Kidney glomerular epithelial cell (primary cell): ENCODE measurements around the gene PAPPA.
A peak's percentile ranks its signal among the peaks of the same experiment; 100 is the strongest.

Experiments
- DNase-seq: peaks from one replicate; lab custom pipeline; 2025; lab: John Stamatoyannopoulos, UW

PAPPA gene, protein sequence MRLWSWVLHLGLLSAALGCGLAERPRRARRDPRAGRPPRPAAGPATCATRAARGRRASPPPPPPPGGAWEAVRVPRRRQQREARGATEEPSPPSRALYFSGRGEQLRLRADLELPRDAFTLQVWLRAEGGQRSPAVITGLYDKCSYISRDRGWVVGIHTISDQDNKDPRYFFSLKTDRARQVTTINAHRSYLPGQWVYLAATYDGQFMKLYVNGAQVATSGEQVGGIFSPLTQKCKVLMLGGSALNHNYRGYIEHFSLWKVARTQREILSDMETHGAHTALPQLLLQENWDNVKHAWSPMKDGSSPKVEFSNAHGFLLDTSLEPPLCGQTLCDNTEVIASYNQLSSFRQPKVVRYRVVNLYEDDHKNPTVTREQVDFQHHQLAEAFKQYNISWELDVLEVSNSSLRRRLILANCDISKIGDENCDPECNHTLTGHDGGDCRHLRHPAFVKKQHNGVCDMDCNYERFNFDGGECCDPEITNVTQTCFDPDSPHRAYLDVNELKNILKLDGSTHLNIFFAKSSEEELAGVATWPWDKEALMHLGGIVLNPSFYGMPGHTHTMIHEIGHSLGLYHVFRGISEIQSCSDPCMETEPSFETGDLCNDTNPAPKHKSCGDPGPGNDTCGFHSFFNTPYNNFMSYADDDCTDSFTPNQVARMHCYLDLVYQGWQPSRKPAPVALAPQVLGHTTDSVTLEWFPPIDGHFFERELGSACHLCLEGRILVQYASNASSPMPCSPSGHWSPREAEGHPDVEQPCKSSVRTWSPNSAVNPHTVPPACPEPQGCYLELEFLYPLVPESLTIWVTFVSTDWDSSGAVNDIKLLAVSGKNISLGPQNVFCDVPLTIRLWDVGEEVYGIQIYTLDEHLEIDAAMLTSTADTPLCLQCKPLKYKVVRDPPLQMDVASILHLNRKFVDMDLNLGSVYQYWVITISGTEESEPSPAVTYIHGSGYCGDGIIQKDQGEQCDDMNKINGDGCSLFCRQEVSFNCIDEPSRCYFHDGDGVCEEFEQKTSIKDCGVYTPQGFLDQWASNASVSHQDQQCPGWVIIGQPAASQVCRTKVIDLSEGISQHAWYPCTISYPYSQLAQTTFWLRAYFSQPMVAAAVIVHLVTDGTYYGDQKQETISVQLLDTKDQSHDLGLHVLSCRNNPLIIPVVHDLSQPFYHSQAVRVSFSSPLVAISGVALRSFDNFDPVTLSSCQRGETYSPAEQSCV (N-terminal part only)

DNA sequence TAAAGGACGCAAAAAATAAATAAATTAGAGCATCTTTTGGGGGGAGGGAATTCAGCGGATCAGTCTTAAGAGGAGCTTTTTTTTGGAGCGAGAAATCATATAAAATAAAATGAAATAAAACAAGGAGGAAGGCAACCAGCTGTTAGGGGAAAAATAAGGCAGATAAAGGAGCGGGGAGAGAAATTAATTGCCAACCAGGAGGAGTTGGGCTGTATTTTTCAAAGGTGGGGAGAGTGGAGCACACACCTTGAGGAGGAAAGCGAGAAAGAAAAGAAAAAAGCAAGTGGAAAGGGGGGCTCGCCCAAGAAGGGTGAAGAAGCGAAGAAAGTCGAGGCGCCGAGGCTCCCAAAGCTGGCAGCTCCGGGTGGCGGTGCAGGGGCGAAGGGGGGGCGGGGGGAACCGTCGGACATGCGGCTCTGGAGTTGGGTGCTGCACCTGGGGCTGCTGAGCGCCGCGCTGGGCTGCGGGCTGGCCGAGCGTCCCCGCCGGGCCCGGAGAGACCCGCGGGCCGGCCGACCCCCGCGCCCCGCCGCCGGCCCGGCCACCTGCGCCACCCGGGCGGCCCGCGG, at the start of gene PAPPA:
Gene PAPPA, plus strand, starts transcription at position 27 of the 569 bp plus-strand sequence. Its CDS starts 382 bp downstream, at position 409.
- no peak for DNase-seq

DNA sequence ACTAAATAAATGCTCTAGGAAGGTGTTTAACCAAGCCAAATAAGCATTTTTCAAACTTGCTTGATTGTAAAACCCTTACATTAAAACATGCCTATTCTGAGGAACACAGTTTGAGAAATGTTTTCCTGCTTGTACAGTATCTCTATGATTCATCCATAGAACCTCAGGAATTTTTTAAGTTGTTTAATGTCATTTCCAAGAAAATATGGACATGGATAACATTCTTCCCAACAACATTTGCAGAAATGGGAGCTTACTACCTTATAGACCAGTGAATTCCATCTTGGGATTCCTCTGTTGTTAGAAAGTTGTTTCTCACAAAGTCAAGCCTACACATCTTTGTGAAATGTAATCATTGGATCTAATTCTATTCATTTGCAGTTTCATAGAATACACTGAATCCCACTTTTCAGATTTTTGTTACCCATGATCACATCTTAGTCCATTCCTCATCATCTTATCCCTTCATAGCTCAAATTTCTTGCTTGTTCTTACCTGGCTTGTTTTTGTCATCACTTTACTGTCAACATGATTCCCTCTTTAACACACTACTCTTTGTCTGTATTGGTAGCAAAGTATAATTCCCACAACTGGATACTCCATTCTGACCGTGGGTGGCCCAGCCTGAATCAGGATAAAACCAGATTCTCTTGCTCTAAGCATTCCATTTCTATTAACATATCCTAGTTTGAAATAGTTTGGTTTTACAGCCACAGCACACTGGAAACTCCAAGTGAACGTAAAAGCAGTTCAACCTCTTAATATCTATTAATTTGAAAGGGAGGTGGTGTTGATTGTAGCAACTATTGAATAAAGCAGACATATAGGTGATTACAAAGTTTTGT, 49.4 kb upstream of the PAPPA start:
- no peak for DNase-seq

DNA sequence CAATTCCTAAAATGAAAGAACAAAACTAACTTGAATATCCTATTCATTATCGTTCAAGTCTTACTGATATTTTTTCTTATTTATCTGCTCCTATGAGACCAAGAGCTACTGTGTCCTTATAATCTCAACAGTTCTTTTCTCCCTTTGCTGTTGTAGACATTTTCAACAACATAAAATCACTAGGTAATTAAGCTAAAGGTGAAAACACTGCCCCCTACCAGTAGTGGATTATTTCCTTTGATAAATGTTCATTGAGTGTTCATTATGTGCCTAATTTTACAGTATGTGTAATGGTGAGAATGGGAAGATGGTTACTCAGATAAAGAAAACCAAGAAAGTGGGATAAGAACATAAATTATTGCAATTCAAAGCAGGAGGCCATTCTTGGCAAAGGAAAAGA, 41.4 kb upstream of the PAPPA start:
- no peak for DNase-seq

DNA sequence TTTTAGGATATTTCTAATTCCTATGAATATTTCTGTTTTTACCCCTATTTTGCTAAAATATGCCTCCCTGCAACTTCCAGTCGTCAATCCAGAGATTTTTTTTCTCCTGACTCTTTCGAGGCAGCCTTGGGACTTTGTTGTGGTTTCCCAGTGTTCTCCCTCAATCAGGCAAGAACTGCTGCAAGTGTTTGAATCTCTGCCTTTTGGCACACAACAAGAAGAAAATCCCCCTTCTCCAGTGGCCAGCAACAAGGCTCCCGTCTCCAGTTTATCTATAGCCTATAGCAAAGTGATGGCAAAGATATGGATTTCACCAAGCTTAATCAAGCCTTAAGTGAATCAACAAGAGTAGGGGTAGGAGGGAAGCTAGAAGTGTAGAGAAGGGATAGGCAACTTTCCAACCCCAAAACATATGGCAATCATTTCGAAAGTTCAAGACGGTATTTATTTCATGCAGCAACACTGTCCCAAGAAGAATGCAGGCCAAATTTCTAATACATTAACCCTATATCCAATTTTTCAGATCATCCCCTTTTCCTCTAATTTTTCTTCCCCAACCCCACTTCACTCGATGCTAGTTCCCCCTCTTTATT, 37.7 kb upstream of the PAPPA start:
- DNase-seq = no peak

DNA sequence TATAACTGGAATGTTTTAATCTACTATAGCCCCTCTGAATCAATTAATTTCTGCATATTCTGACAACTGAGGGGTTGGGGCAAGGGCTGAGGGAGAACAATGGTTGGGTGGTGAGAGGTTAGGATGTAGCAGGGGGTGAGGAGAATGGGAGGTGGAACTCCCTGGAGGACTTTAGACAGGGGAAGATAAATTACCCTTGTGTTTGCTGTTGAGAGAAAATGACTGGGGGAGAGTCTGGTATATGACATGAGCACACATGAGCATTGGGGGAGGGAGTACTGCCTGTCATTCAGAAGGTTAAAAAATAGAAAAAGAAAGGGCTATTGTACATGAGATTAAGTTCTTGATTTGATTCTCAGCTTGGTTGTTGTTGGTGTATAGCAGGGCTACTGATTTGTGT, 37.2 kb upstream of the PAPPA start:
- DNase-seq = no peak

DNA sequence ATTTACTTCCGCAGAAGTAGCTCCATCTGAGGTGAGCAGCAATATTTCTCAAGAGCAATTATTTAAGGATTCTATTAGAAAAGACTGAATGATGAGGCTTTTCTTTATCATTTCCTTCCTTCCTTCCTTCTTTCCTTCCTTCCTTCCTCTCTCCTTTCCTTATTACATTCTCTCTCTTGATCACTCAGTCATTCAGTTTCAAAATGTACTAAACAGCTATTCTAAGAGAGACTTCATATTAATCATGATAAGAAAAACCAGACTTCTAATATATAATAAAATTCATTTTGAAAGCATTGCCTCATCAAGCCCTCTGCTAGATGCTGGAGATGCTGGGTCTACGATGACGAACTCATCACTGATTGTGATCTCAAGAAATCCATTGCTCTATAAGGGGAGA, 30.4 kb upstream of the PAPPA start:
- no peak for DNase-seq

DNA sequence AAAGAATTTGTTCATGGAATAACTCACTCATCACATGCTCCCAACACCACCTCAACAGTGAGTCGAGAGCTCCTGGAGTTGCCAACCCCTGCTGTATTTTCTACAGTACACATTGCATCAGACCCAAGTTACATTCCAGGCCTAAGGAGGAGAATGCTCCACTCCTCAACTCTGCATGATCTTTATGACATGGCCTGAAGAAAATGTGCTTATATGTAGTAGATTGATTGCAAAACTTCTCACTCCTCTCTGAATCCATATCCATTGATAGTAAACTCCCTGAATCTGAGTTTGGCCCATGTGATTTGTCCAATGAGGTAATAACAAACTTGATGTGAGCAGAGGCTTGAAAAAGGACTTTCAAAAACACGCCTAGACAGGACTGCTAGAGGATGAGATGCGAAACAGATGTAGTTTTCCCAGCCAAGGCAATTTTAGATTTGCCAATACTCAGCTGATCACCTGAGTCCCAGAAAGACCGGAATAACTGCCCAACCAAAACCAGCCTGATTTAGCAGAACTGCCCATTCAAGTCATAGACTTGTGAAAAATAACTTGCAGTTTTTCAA, 29.0 kb upstream of the PAPPA start:
- no peak for DNase-seq

DNA sequence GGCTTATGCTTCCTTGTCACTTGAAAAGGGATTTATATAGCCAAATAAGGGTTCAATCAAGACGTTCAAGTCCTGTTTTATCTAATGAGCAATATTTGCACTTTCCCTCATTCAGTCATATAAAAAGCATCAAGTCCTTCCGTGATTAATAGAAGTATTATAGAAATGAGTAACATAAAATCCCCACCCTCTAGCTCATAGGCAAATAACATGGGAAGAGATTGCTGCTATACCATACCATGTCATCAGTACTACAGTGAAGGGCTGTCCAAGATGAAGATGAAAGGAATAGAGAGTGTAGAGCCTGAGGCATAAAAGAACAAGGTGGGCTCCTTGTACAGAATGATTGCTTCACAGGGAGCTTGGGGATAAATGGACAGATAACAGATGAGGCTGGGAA, 20.4 kb upstream of the PAPPA start:
- DNase-seq = no peak

DNA sequence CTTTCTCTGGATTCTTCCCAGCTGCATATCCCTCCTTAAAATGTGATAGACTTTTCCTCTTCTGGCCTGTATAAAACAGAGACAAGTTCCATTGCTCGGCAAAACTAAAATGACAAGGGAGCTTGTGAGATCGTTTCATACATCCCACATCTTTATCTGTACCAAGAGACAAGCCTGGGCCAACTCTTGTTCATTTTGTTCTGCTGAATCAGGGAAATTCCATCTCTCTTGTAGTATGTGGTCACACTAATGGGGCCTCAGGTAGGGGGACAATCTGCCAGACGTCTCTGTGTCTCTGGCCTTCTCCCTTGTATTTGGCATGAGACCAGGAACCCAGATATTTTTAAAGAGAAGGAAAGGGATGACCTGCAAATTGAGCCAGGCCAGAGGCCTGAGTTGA, 18.6 kb upstream of the PAPPA start:
- DNase-seq = no peak

DNA sequence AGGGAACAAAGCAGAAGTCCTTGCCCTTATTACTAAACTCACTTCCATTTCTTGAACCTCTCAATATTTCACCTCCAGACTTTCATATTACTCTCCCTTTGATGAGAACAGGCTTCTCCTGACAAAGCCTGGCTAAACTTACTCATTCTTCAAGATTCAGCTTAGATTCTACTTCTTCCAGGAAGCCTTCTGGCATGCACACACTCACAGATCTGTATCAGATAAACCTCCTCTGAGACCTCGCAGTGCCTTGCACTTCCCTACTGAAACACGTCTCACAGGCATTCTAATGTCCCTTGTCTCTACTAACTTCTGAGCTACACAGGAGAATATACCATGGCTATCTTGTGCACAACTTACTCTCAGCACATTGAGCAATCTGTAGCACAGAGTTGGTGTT, 16.6 kb upstream of the PAPPA start:
- DNase-seq = no peak

DNA sequence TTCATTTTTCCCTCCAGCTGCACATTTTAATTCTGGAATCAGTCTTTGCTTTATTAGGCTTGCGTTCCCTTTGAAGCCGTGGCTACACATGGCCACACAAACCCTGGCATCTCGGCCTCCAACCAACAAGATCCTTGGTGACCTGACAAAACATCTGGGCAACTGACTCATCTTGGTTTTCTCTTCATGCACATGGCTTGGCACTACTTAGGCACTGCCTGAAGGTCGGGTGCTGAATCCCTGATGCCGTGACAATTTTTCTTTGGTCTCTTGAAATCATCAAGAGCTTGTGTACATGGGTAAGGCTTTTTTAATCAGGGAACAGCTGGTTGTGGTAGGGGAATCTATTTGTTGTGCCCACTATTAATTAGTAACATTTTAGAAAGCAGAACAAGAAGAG, 16.0 kb upstream of the PAPPA start:
- DNase-seq = no peak

DNA sequence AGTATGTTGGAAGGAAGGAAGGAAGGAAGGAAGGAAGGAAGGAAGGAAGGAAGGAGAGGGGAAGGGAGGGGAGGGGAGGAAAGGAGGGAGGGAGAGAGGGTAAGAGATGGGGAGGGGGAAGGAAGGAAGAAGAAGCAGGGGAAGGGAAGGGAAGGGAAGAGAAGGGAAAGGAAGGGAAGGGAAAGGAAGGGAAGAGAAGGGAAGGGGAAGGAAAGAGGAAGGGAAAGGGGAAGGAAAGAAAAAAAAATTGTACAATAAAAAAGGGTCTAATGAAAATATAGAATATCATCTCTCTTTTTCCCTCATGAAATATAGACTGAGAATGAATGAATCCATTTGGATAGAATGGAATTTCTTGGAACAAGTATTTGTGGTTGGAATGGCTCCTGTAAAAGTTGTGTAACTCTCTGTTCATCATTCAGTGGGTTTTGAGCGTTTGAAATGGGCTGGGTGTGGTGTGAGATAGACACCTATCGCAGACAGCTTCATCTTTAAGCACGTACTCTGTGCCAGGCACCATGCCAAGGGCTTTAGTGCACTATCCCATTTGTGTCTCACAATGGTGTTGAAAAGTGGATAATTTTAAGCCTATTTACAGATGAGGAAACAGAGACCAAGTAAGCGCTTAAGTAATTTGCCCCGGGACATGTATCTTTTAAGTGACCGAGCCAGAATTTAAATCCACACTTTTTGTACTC, 11.6 kb upstream of the PAPPA start:
- no peak for DNase-seq

DNA sequence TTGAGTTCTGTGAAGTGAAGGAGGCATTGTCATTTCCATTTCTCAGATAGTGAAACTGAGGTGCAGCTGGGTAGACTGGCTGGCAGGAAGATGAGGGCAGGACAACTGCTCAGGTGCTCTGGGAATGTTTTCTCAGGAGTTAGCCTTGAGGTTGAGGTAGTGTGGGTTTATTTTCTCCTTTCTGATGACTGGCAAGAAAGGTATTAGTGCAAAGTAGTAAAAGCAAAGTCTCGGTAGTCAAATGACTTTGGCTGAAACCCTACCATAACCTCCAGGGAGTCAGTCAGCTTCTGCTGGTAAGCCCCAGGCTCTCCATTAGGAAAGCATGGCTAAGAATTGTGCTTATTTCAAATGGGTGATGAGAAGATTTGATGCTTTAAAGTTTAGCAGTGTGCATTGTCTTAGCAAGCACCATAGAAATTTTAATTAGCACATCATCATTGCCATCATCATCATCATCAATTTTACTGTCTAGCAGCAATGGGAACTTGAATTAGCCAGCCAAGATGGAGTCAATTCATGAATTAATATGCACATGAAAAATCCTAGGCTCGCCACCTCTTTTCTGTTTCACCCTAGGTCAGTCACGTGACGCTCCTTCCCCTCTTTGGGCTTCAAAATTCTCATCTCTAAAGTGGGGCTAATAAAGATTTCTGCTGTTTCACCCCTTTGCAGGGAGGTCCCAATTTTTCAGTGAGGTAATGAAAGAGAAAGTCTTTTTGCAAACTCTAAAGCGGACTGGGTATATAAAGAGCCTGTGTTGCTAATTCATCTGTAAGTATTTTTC, 10.7 kb upstream of the PAPPA start:
- no peak for DNase-seq

DNA sequence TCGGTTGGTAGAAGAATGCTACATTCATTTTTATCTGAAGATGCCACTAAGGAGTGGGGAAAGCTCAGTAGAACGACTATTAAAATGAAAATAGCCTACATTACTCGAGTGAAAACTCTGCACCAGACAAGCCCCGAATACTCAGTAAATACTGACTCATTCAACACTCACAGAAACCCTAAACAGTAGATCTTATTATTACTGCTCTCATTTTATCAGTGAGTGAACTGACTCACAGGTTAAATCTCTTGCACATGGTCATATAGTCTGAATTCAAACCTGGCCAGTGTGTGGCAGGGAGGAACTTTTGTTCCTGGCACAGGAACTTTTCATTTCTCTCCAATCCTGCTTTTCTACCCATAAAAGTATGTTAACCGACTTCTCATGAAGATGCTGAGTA, 9.6 kb upstream of the PAPPA start:
- peak; percentile 25 for DNase-seq

DNA sequence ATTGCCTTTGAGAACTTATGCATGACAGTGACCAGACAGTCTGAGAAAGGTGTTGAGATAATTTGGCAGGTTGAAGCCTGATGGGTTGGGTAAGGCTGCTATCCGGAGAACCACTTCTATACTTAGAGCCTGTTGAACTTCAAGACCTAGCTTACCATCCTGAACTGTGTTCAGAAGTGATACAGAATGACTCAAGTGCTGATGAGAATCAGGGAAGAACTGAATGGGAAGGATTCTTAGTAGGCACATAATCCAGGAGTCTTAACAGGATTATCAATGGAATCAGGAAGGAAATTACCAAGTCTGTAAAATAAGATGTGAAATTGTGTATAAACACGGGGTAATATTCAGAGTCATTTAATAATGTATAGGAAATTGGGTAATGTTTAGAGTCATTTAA, 9.0 kb upstream of the PAPPA start:
- DNase-seq = no peak

DNA sequence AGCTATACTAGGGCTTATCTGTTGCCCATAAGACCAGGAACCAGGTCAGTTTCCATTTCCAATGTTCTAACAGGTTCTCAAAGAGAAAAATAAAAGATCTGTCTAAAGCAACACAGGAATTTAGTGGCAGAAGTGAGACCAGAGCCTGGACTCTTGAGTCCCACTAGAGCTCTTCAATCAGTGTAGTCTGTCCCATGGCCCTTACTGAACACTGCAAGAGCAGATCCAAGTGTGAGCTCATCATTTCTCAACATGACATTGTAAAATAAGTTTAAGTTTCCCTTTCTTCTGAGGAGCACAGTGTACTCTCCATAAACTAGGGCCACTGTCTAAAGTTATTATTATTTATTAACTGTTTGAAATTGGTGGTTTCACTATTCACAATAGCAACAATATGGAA, 8.6 kb upstream of the PAPPA start:
- no peak for DNase-seq

DNA sequence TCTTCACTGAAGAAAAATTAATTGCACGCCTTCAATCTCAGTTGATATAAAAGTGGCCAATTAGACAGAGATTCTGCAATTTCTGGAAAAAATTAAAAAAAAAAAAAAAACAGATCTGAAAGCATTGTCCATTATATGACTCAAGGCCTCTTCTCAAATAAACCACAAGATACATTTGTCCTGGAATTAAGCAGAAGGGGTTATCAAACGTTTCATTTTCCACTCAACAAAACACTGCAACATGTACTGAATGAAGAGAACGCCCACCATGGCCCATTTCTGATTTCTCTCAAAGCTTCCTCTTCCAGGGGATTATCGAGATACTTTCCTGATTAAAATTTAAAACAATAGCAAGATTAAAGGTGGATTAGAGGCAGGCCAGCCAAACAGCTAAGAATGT, 5.8 kb upstream of the PAPPA start:
- no peak for DNase-seq

DNA sequence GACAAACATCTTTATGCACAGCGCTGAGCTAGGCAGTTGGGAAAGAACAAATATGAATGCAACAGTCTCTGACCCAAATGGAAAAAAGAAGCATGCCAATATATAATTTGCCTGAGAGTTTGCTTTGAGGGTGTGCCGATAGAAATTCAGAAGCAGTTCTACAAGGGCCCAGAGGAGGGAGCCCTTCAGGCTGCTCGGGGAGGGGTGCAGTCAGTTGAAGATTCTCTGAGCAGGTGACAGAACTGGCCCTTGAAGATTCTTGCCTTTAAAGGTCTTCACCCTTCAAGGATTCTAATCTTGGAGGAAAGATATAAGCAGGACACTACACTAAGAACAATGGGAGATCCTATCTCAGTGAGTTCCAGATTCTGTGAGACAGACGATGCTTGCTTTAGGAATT, 3.7 kb upstream of the PAPPA start:
- peak; percentile 34 for DNase-seq

DNA sequence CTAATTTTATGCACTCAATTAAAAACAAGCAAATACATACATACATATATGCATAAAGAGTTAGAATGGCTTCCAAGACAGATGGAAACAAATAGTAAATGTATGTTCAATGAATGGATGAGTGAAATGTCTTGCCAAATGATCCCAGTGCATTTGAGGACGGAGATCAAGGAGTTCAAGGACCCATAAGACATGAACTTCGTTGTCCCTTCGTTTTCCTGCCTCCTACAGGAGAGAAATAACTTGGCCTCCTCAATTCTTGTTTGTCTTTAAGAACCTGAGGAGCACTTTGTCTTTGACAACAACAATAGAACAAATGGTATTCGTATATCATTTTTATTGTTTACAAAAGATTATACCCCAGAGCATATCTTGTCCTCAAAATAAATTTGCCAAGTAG, 2.4 kb upstream of the PAPPA start:
- no peak for DNase-seq
